ENCODE data around the gene KHDC1. TPM values are rescaled to one million over a fixed set of nuclear protein-coding genes. Genes with fewer than 3 reads are reported as not detected.
"Not testable (repeated sequence)": the region's sequence is repeated elsewhere in the genome, so short reads cannot be mapped to it uniquely, and the experiment has no call there.

KHDC1 gene
- total and polyA plus RNA-seq, 7 donors = 0.95 to 2.1 (median 1.5) TPM; not detected in 1

GRCh38 chr6:73290435-73290834 is 27.4 kb upstream of the KHDC1 start:
- H3K4me3 ChIP-seq = no peak overlapping the region
- TF ChIP-seq POLR2AphosphoS5 (IDR thresholded peaks at IDR 0.05) (no peak), CTCF (IDR thresholded peaks at IDR 0.05) (no peak), POLR2A (IDR thresholded peaks at IDR 0.05) (no peak), EP300 (IDR thresholded peaks at IDR 0.05) (no peak)
- no peaks in the 10 kb centered on the region for H3K27me3 ChIP-seq
- no peaks in the 10 kb centered on the region for H3K4me1 ChIP-seq
- no peaks in the 10 kb centered on the region for H3K9me3 ChIP-seq
- H3K36me3 ChIP-seq = no peaks in the 10 kb centered on the region
- DNase-seq = no peak
- intact Hi-C loops (cut with DNase I) = no loop called here
- no peak overlapping the region for H3K27ac ChIP-seq

- intact Hi-C loops (cut with DNase I) = loop anchor here (1.0 kb wide), 1 partner anchor 40 kb away; no protein-coding TSS in a partner anchor
- H3K27ac ChIP-seq = no peak overlapping the region
- TF ChIP-seq POLR2A (IDR thresholded peaks at IDR 0.05) (no peak), POLR2AphosphoS5 (IDR thresholded peaks at IDR 0.05) (no peak), EP300 (IDR thresholded peaks at IDR 0.05) (no peak), CTCF (IDR thresholded peaks at IDR 0.05) (no peak)
- H3K4me3 ChIP-seq = no peak overlapping the region
- H3K27me3 ChIP-seq = no peaks in the 10 kb centered on the region
- no peak for DNase-seq
- H3K4me1 ChIP-seq = no peaks in the 10 kb centered on the region
- H3K36me3 ChIP-seq = no peaks in the 10 kb centered on the region
- WGBS, 2 donors = 93 to 96% methylated on average over 6 of the region's 6 CpGs
- H3K9me3 ChIP-seq = no peaks in the 10 kb centered on the region
Measured at GRCh38 chr6:73286752-73287151, 23.8 kb upstream of the KHDC1 start.

GRCh38 chr6:73285674-73286283 is 22.8 kb upstream of the KHDC1 start:
- no peaks in the 10 kb centered on the region for H3K9me3 ChIP-seq
- no peaks in the 10 kb centered on the region for H3K36me3 ChIP-seq
- no peak overlapping the region for H3K4me3 ChIP-seq
- H3K4me1 ChIP-seq = no peaks in the 10 kb centered on the region
- TF ChIP-seq CTCF (IDR thresholded peaks at IDR 0.05) (peak in 1 of 4 experiments; percentile 11), POLR2A (IDR thresholded peaks at IDR 0.05) (no peak)
- H3K27ac ChIP-seq = no peak overlapping the region
- intact Hi-C loops (cut with DNase I) = loop anchor here (1.0 kb wide), 1 partner anchor 41 kb away; no protein-coding TSS in a partner anchor
- no peaks in the 10 kb centered on the region for H3K27me3 ChIP-seq
- DNase-seq = no peak
- 64 to 72% methylated on average over 3 of the region's 3 CpGs for WGBS, 2 donors

- intact Hi-C loops (cut with DNase I) = no loop called here
- Histone ChIP-seq H3K4me3 (no peak overlapping the region), H3K4me1 (no peaks in the 10 kb centered on the region), H3K27ac (no peak overlapping the region), H3K36me3 (no peaks in the 10 kb centered on the region), H3K27me3 (no peaks in the 10 kb centered on the region), H3K9me3 (no peaks in the 10 kb centered on the region)
- TF ChIP-seq POLR2A (IDR thresholded peaks at IDR 0.05) = no peak
- no peak for TF ChIP-seq POLR2AphosphoS5 (IDR thresholded peaks at IDR 0.05)
- no peak for TF ChIP-seq EP300 (IDR thresholded peaks at IDR 0.05)
- TF ChIP-seq CTCF (IDR thresholded peaks at IDR 0.05) = no peak
- no peak for DNase-seq
- 72 to 82% methylated on average over 5 of the region's 5 CpGs for WGBS, 2 donors
Measured at GRCh38 chr6:73282871-73283270, 19.9 kb upstream of the KHDC1 start.

GRCh38 chr6:73281684-73282083 is 18.7 kb upstream of the KHDC1 start:
- H3K27ac ChIP-seq; H3K9me3 ChIP-seq; DNase-seq; H3K36me3 ChIP-seq; H3K27me3 ChIP-seq; intact Hi-C loops (cut with DNase I); H3K4me1 ChIP-seq; H3K4me3 ChIP-seq: not testable (repeated sequence)
- WGBS, 2 donors = 94 to 96% methylated on average over 4 of the region's 4 CpGs

- H3K4me3 ChIP-seq; H3K27ac ChIP-seq; intact Hi-C loops (cut with DNase I); DNase-seq; H3K27me3 ChIP-seq; H3K4me1 ChIP-seq; H3K9me3 ChIP-seq: not testable (repeated sequence)
- WGBS, 2 donors = 95 to 96% methylated on average over 13 of the region's 13 CpGs
- H3K36me3 ChIP-seq = peaks cover 0 to 18% (median 0%) of the 10 kb centered on the region in 4 donors
Measured at GRCh38 chr6:73269296-73269695, 6.3 kb upstream of the KHDC1 start.

- WGBS, 2 donors = 93 to 96% methylated on average over 26 of the region's 27 CpGs
- H3K27me3 ChIP-seq; H3K4me1 ChIP-seq; intact Hi-C loops (cut with DNase I); H3K4me3 ChIP-seq; H3K27ac ChIP-seq; H3K9me3 ChIP-seq; DNase-seq: not testable (repeated sequence)
- H3K36me3 ChIP-seq = peaks cover 0 to 18% (median 0%) of the 10 kb centered on the region in 4 donors
Measured at GRCh38 chr6:73268896-73269295, 5.9 kb upstream of the KHDC1 start.

All from sigmoid colon (tissue), 7 donors.